Hematopoietic multipotent progenitor cell treated with erythropoietin and hydrocortisone succinate and interleukin-3 and kit ligand, for 8 days (in vitro differentiated cells): Measurements from ENCODE around the gene CLCN1.

Experiments
- DNase-seq: peaks from one replicate; pipeline ENCODE4 v3.0.0-alpha.2; 2015

The CLCN1 gene

GRCh38 chr7:143337216-143337615 is 21.3 kb downstream of the CLCN1 start:
- no peak for DNase-seq

GRCh38 chr7:143341842-143342241 is 25.9 kb downstream of the CLCN1 start:
- no peak for DNase-seq

- no peak for DNase-seq
These were observed 27.7 kb downstream of the CLCN1 start for GRCh38 chr7:143343596-143343995.

GRCh38 chr7:143345428-143345900 is 29.6 kb downstream of the CLCN1 start:
- peak; percentile 19 for DNase-seq

GRCh38 chr7:143346018-143346417 is 30.1 kb downstream of the CLCN1 start:
- no peak for DNase-seq

- DNase-seq, result no peak
These were observed 32.0 kb downstream of the CLCN1 start for GRCh38 chr7:143347950-143348349.

- no peak for DNase-seq
These were observed 35.1 kb downstream of the CLCN1 start for GRCh38 chr7:143351060-143351459.

GRCh38 chr7:143351574-143351973 is 35.7 kb downstream of the CLCN1 start:
- DNase-seq, result no peak

- no peak for DNase-seq
These were observed 36.7 kb downstream of the CLCN1 start for GRCh38 chr7:143352531-143353002.

- no peak for DNase-seq
These were observed 38.5 kb downstream of the CLCN1 start for GRCh38 chr7:143354376-143354775.

GRCh38 chr7:143354965-143355364 is 39.1 kb downstream of the CLCN1 start:
- no peak for DNase-seq

- no peak for DNase-seq
These were observed 39.8 kb downstream of the CLCN1 start for GRCh38 chr7:143355450-143356385.

- DNase-seq, result no peak
These were observed 40.6 kb downstream of the CLCN1 start for GRCh38 chr7:143356414-143357050.

GRCh38 chr7:143358626-143359025 is 42.7 kb downstream of the CLCN1 start:
- no peak for DNase-seq

GRCh38 chr7:143359771-143360353 is 44.0 kb downstream of the CLCN1 start:
- no peak for DNase-seq

GRCh38 chr7:143360788-143361551 is 45.1 kb downstream of the CLCN1 start:
- no peak for DNase-seq

GRCh38 chr7:143361552-143362130 is 45.7 kb downstream of the CLCN1 start:
- no peak for DNase-seq

- DNase-seq, result no peak
These were observed 46.5 kb downstream of the CLCN1 start, which contains the start of gene FAM131B for GRCh38 chr7:143362131-143363015. FAM131B (minus strand) TSS chr7:143362713; CDS start chr7:143362603, 110 bp downstream.

- DNase-seq, result no peak
These were observed 47.4 kb downstream of the CLCN1 start for GRCh38 chr7:143363016-143363937.

- DNase-seq, result no peak
These were observed 52.1 kb downstream of the CLCN1 start for GRCh38 chr7:143367972-143368371.
